Breast epithelium (tissue), 3 donors: ENCODE results near the gene FAM174B.

Experiments
- CTCF ChIP-seq, 3 donors: fragments of 450-650 bp; IDR thresholded peaks; one replicate each; pipeline ENCODE4 v1.5.1; 2016 to 2017; ENCODE audit warnings: antibody characterized with exemption in 3 of 3, mild to moderate bottlenecking in 3 of 3, moderate library complexity in 3 of 3
- POLR2A ChIP-seq: fragments of 450-650 bp; IDR thresholded peaks from one replicate; pipeline ENCODE4 v1.6.1; 2016; ENCODE audit warnings: antibody characterized with exemption, mild to moderate bottlenecking, moderate library complexity
- POLR2AphosphoS5 ChIP-seq, 3 donors: sonication (generic); formaldehyde crosslinking; IDR thresholded peaks; one replicate each; pipeline ENCODE4 v1.6.1; 2017; ENCODE audit warnings: antibody characterized with exemption in 3 of 3

GRCh38 chr15:92645731-92646130 is 9.8 kb downstream of the FAM174B start:
- TF ChIP-seq CTCF (IDR thresholded peaks at IDR 0.05): no peak
- no peak for TF ChIP-seq POLR2A
- no peak for TF ChIP-seq POLR2AphosphoS5 (IDR thresholded peaks at IDR 0.05)
